ENCODE results near the gene SLC25A19. TPM values are rescaled to one million over a fixed set of nuclear protein-coding genes. Genes with fewer than 3 reads are reported as not detected.
"Not testable (repeated sequence)": the region's sequence is repeated elsewhere in the genome, so short reads cannot be mapped to it uniquely, and the experiment has no call there.

The SLC25A19 gene
- polyA plus RNA-seq, 6 donors from 2014 or later, result 26.1 to 41.8 (median 31.3) TPM

- not testable (repeated sequence) for H3K36me3 Mint-ChIP-seq; H3K27me3 Mint-ChIP-seq; H3K9me3 Mint-ChIP-seq; DNase-seq; ATAC-seq (ENCODE audit: low read depth in 2 of 2)
- H3K4me3 Mint-ChIP-seq, result peak overlapping the region in 2 of 8 donors; percentile 51 to 58
- peaks cover 65 to 96% (median 84%) of the 10 kb centered on the region in 3 donors for H3K4me1 Mint-ChIP-seq
- H3K27ac Mint-ChIP-seq, result peak overlapping the region in 3 of 6 donors; percentile 5 to 67 (median 47)
Observed at GRCh38 chr17:75257228-75257627, 32.0 kb downstream of the SLC25A19 start.

- not testable (repeated sequence) for H3K27me3 Mint-ChIP-seq; H3K9me3 Mint-ChIP-seq; H3K36me3 Mint-ChIP-seq; DNase-seq; ATAC-seq (ENCODE audit: low read depth in 2 of 2)
- H3K27ac Mint-ChIP-seq, result peak overlapping the region; percentile 5 to 80 (median 64)
- H3K4me1 Mint-ChIP-seq, result peaks cover 65 to 96% (median 90%) of the 10 kb centered on the region in 3 donors
- peak overlapping the region in 1 of 8 donors; percentile 58 for H3K4me3 Mint-ChIP-seq
Observed at GRCh38 chr17:75255954-75256698, 33.1 kb downstream of the SLC25A19 start.

GRCh38 chr17:75252039-75252816, 37.0 kb downstream of the SLC25A19 start:
- no peaks in the 10 kb centered on the region for H3K27me3 Mint-ChIP-seq
- peak in 1 of 2 donors; percentile 5 for ATAC-seq (ENCODE audit: low read depth in 2 of 2)
- no peaks in the 10 kb centered on the region for H3K9me3 Mint-ChIP-seq
- no peak for DNase-seq
- H3K4me1 Mint-ChIP-seq, result peaks cover 58 to 79% (median 77%) of the 10 kb centered on the region in 3 donors
- H3K27ac Mint-ChIP-seq, result peak overlapping the region; percentile 3 to 92 (median 84)
- H3K4me3 Mint-ChIP-seq, result peak overlapping the region in 7 of 8 donors; percentile 60 to 86 (median 82)
- no peaks in the 10 kb centered on the region for H3K36me3 Mint-ChIP-seq

GRCh38 chr17:75250009-75250471, 39.2 kb downstream of the SLC25A19 start:
- Mint-ChIP-seq H3K27me3 (no peaks in the 10 kb centered on the region), H3K36me3 (no peaks in the 10 kb centered on the region), H3K4me3 (peak overlapping the region in 7 of 8 donors; percentile 12 to 88 (median 74)), H3K27ac (peak overlapping the region in 5 of 6 donors; percentile 47 to 92 (median 85)), H3K4me1 (peaks cover 44 to 62% (median 61%) of the 10 kb centered on the region in 3 donors), H3K9me3 (no peaks in the 10 kb centered on the region)
- ATAC-seq (ENCODE audit: low read depth in 2 of 2) (peak; percentile 33 to 45), DNase-seq (peak; percentile 25)

GRCh38 chr17:75249564-75249963, 39.7 kb downstream of the SLC25A19 start:
- peaks cover 46 to 63% (median 60%) of the 10 kb centered on the region in 3 donors for H3K4me1 Mint-ChIP-seq
- no peak for DNase-seq
- peak overlapping the region in 6 of 8 donors; percentile 58 to 88 (median 78) for H3K4me3 Mint-ChIP-seq

GRCh38 chr17:75246404-75246803, 42.8 kb downstream of the SLC25A19 start:
- ATAC-seq (ENCODE audit: low read depth in 2 of 2), result no peak
- Mint-ChIP-seq H3K27me3 (no peaks in the 10 kb centered on the region), H3K27ac (no peak overlapping the region), H3K4me3 (no peak overlapping the region), H3K9me3 (no peaks in the 10 kb centered on the region), H3K36me3 (peaks cover 0 to 4% of the 10 kb centered on the region in 2 donors), H3K4me1 (peaks cover 28 to 42% (median 36%) of the 10 kb centered on the region in 3 donors)
- no peak for DNase-seq

More at GRCh38 chr17:75249564-75249963, 39.7 kb downstream of the SLC25A19 start:
- Mint-ChIP-seq H3K36me3 (no peaks in the 10 kb centered on the region), H3K27me3 (no peaks in the 10 kb centered on the region), H3K9me3 (no peaks in the 10 kb centered on the region), H3K27ac (peak overlapping the region in 5 of 6 donors; percentile 5 to 92 (median 85))
- ATAC-seq (ENCODE audit: low read depth in 2 of 2), result no peak

- ATAC-seq (ENCODE audit: low read depth in 2 of 2), result no peak
Observed at GRCh38 chr17:75245011-75245410, 44.2 kb downstream of the SLC25A19 start.

GRCh38 chr17:75244133-75244866, 44.9 kb downstream of the SLC25A19 start:
- peak overlapping the region in 6 of 8 donors; percentile 2 to 85 (median 45) for H3K4me3 Mint-ChIP-seq
- DNase-seq (peak; percentile 37), ATAC-seq (ENCODE audit: low read depth in 2 of 2) (peak; percentile 69 to 76)
- peaks cover 0 to 4% of the 10 kb centered on the region in 2 donors for H3K36me3 Mint-ChIP-seq
- peaks cover 17 to 26% (median 21%) of the 10 kb centered on the region in 3 donors for H3K4me1 Mint-ChIP-seq
- peak overlapping the region; percentile 78 to 93 (median 90) for H3K27ac Mint-ChIP-seq
- H3K9me3 Mint-ChIP-seq, result no peaks in the 10 kb centered on the region
- H3K27me3 Mint-ChIP-seq, result no peaks in the 10 kb centered on the region

More at GRCh38 chr17:75245011-75245410, 44.2 kb downstream of the SLC25A19 start:
- Mint-ChIP-seq H3K9me3 (no peaks in the 10 kb centered on the region), H3K4me3 (peak overlapping the region in 2 of 8 donors; percentile 2 to 53), H3K27ac (peak overlapping the region in 3 of 6 donors; percentile 47 to 90 (median 89)), H3K4me1 (peaks cover 23 to 32% (median 28%) of the 10 kb centered on the region in 3 donors), H3K36me3 (peaks cover 0 to 4% of the 10 kb centered on the region in 2 donors), H3K27me3 (no peaks in the 10 kb centered on the region)
- no peak for DNase-seq

- ATAC-seq (ENCODE audit: low read depth in 2 of 2) (peak; percentile 54 to 65), DNase-seq (no peak)
- H3K4me1 Mint-ChIP-seq, result peaks cover 21 to 30% (median 24%) of the 10 kb centered on the region in 3 donors
- peak overlapping the region in 1 of 8 donors; percentile 36 for H3K4me3 Mint-ChIP-seq
- H3K36me3 Mint-ChIP-seq, result peaks cover 4 to 7% of the 10 kb centered on the region in 2 donors
- H3K9me3 Mint-ChIP-seq, result no peaks in the 10 kb centered on the region
- peak overlapping the region in 4 of 6 donors; percentile 38 to 87 (median 64) for H3K27ac Mint-ChIP-seq
- no peaks in the 10 kb centered on the region for H3K27me3 Mint-ChIP-seq
Observed at GRCh38 chr17:75242461-75243042, 46.7 kb downstream of the SLC25A19 start.

GRCh38 chr17:75241996-75242460, 47.2 kb downstream of the SLC25A19 start:
- ATAC-seq (ENCODE audit: low read depth in 2 of 2) (peak in 1 of 2 donors; percentile 3), DNase-seq (no peak)
- Mint-ChIP-seq H3K27ac (peak overlapping the region in 5 of 6 donors; percentile 27 to 87 (median 62)), H3K36me3 (peaks cover 4 to 7% of the 10 kb centered on the region in 2 donors), H3K9me3 (no peaks in the 10 kb centered on the region), H3K4me1 (peaks cover 21 to 30% (median 24%) of the 10 kb centered on the region in 3 donors), H3K27me3 (no peaks in the 10 kb centered on the region), H3K4me3 (peak overlapping the region in 1 of 8 donors; percentile 36)

- H3K9me3 Mint-ChIP-seq, result no peaks in the 10 kb centered on the region
- peaks cover 4 to 7% of the 10 kb centered on the region in 2 donors for H3K36me3 Mint-ChIP-seq
- DNase-seq (no peak), ATAC-seq (ENCODE audit: low read depth in 2 of 2) (no peak)
- H3K27me3 Mint-ChIP-seq, result no peaks in the 10 kb centered on the region
- H3K4me3 Mint-ChIP-seq, result no peak overlapping the region
- H3K4me1 Mint-ChIP-seq, result peaks cover 17 to 30% (median 24%) of the 10 kb centered on the region in 3 donors
- peak overlapping the region in 3 of 6 donors; percentile 81 to 87 (median 83) for H3K27ac Mint-ChIP-seq
Observed at GRCh38 chr17:75241502-75241901, 47.7 kb downstream of the SLC25A19 start.

GRCh38 chr17:75241143-75241430, 48.1 kb downstream of the SLC25A19 start:
- no peaks in the 10 kb centered on the region for H3K9me3 Mint-ChIP-seq
- no peak overlapping the region for H3K27ac Mint-ChIP-seq
- H3K4me3 Mint-ChIP-seq, result no peak overlapping the region
- ATAC-seq (ENCODE audit: low read depth in 2 of 2), result no peak
- no peaks in the 10 kb centered on the region for H3K27me3 Mint-ChIP-seq
- H3K36me3 Mint-ChIP-seq, result peaks cover 4 to 7% of the 10 kb centered on the region in 2 donors
- DNase-seq, result no peak
- peaks cover 17 to 30% (median 21%) of the 10 kb centered on the region in 3 donors for H3K4me1 Mint-ChIP-seq
